ENCODE results near the gene AKAP6. TPM values are rescaled to one million over a fixed set of nuclear protein-coding genes. Genes with fewer than 3 reads are reported as not detected.

Gene AKAP6
- total RNA-seq, 1 experiment from 2014 or later, result 0.96 TPM

DNA sequence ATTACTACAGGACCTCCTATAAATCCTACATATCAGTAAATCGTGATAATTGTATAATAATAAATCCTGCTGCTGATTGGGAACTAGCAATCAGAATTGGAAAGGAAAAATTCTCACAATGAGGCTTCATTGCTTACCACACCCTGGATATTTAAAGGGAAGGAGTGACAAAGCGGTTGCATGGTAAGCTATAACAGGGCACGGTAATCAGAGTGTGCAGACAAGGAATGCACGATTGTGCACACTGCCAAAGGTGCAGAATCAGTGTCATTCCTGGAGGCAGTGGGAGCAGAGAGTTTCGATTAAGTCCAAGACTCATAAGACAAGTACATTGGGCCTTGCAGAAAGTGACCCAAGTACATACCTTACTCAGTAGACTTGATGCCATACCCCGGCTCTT, 332.1 kb downstream of the AKAP6 start:
- no peak for DNase-seq (ENCODE audit: low read depth)

DNA sequence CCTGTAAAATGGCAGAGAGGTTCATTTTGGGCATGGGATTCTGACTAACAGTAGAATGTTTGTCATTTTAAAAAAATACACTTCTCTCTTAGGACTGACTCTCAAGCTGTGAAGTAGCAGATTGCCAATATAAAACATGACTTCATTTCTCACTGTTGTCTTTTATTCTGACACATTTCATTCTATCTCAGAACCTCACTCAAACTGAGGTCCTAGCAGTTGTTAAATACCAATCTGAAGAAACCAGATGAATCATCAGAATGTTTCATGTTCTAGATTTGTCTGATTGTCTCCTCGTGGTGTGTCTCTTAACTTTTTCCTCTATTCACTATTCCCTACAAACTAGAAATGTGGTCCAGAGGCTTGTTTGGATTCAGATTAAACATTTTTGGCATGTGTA, 333.1 kb downstream of the AKAP6 start:
- peak; percentile 39 for DNase-seq (ENCODE audit: low read depth)

DNA sequence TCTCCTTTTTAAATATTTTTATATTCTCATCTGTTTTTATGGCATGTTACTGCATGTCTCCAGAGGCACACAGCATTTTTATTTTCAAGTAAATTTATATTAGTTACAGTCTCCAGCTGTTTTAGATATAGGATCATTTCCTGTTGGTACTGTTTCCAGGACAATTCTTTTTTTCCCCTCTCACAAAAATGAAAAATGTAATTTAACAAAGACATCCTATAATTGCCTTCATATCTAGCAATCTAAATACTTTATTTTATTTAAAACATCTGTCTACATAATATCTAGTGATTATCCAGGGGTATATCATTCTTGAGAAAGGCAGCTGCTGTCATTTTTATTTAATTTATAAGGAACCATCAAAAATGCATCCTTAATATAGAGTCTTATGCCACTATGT, 337.2 kb downstream of the AKAP6 start:
- DNase-seq (ENCODE audit: low read depth), result no peak

DNA sequence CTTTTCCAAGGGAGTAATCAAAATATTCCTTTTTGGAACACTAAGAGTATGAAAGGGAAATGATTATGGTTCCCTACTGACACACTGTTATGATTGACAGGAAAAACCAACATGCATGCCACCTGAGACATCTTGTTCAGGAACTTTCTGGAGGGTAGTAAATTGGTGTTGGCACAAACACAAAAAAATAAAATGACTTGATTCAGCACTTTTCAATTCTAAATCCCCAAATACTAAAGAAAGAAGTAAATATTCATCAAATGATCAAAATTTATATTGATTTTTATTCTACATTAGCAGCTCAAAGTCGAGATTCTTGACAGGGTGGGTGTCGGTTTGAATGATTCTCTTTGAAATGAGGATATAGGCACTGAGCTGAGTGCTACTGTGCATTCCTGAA, 338.2 kb downstream of the AKAP6 start:
- DNase-seq (ENCODE audit: low read depth), result no peak

DNA sequence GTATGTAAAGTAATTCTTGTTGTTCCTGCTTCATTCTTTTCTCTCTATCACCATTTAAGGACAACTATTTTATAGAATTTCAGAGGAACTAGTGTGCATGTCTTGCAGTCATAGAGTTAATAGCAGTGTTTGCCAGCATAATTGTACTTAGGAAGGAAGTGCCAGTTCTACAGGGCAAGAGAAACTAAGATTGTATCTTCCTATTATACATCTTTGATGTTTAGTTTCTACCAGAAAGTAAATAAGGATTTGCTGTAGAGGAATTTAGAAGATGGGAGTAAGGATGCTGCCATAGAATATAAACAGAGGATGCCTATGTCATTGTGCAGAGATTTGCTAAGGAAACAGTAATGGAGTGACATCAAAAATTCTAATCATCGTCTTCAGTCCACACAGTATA, 338.7 kb downstream of the AKAP6 start:
- no peak for DNase-seq (ENCODE audit: low read depth)

DNA sequence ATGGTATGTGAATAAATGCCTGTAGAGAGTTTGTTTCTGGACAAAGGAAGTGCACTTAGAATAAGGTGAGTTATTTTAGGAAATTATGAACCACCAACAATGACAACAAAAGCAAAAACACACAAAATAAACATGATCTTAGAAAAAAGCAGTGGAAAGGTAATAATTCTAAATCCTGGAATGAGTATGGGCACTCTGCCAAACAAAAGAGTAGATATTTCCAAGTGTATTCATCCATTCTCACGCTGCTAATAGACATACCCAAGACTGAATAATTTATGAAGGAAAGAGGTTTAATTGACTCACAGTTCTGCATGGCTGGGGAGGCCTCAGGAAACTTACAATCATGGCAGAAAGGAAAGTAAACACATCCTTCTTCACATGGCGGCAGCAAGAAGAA, 340.3 kb downstream of the AKAP6 start:
- no peak for DNase-seq (ENCODE audit: low read depth)

DNA sequence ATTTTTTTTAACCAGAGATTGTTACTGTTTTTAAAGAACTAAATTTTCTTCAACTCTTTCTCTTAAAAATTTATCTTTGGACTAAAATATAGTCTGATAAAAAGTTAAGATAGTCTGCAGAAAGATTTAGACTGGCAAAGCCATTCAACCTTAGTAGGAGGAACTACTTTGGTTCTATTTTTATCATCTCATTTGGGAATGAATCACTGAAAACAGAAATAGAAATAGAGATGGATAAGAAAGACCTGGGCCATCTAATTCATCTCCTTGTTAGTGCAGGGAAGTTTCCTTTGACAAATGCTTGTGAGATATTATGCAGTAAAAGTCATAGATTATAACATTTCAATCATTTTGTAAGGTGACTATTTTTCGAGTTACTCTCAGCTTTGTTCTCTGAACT, 346.3 kb downstream of the AKAP6 start:
- DNase-seq (ENCODE audit: low read depth), result no peak

DNA sequence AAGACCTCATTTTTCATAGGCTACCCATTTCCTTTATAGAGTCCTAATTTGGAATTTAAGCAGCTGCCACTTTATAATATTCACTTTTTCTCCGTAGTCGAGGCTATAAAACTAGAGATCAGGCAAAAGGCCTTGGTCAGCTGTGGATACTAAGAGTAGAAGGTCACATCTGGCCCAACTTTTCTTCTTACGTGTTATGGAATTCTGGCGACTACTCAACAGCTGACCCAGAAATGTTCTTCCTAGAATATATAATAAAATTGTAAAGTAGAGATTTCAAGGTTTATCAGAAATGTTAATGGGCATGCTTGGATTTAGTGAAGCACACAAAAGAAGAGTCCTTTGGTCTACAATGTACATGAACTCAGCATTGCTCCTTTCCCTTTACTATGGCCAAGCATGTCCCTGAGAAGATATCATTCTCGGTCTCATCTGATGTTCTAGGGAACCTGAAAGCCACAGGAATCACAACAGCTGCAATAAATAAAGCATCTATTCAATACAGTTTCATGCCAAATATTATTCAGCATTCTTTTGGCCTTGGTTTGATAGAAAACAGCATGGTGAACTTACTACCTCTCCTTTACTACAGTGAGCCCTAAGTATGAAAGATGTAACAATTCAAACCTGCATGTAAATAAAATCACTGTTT, 348.2 kb downstream of the AKAP6 start:
- no peak for DNase-seq (ENCODE audit: low read depth)

DNA sequence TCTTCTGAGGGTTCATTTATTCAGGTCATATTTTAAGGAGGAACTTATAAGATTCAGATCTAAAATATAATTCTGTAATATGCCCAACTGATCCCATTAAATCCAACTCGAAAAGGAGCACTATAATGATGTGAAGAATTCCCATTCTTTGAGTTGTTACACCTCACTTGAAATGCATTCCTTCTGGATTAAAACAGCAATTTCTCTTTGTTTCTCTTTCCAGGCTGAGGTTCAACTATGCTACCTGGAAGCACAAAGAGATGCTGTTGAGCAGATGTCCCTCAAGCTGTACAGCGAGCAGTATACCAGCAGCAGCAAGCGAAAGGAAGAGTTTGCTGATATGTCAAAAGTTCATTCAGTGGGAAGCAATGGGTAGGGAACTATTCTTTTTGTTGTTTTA, 349.0 kb downstream of the AKAP6 start:
- no peak for DNase-seq (ENCODE audit: low read depth)

DNA sequence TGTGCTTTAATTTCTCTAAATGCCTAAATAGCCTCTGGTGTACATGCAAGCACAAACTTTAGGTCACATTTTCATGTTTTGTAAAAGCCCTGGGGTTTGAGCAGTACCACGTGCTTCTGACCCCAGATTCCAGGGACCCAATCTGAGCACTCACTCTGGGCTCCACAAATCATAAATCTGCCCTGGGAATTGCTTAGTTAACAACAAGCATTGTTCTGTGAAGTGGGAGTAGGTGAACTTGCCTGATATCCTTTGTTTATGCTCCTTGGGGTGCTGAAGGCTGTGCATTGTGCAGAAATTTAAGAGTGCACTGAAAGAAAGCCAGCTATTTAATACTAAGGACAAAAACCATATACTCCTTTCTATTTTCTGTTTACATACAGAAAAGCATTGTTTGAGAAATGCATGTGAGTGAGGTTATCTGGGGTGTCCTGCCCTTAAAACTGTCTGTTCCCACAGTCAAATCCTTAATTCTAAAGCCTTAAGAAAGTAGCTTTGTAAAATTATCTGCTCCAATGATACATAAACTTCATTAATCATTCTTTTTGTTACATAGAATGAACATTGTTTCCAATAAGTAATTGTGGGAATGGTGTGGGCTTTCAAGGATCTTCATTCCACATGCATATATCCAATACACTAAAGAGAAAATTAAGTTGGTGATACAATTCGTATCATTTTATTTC, 351.0 kb downstream of the AKAP6 start:
- DNase-seq (ENCODE audit: low read depth), result no peak

DNA sequence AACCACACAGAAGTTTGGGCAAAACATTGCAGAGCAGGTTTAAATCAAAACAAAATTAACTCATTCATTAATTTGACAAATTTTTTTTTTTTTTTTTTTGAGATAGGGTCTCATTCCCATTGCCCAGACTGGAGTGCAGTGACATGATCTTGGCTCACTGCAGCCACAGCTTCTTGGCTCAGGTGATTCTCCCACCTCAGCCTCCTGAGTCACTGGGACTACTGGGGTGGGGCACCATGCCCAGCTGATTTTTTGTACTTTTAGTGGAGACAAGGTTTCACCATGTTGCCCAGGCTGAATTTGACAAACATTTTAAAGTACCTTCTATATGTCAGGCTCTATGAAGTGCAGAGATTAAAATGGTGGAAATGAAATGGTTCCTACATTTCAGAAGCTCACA, 352.5 kb downstream of the AKAP6 start:
- DNase-seq (ENCODE audit: low read depth), result no peak

DNA sequence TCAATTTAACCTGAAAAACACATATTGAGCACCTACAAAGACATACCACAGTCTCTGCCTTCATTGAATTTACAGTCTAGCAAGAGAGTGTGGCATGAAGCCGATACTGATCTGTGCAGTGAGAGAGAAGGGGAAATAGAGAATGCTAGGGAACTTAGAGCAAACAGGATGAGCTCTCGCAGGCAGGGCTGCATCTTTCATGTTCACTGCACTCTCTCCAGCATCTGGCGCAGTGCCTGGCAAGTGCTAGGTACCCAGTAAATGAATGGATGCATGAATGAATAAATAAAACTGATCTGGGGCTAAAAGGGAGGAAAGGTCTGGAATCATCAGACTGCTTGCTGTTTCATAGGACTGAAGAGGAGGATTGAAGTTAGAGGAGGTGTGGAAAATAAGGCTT, 353.1 kb downstream of the AKAP6 start:
- no peak for DNase-seq (ENCODE audit: low read depth)

DNA sequence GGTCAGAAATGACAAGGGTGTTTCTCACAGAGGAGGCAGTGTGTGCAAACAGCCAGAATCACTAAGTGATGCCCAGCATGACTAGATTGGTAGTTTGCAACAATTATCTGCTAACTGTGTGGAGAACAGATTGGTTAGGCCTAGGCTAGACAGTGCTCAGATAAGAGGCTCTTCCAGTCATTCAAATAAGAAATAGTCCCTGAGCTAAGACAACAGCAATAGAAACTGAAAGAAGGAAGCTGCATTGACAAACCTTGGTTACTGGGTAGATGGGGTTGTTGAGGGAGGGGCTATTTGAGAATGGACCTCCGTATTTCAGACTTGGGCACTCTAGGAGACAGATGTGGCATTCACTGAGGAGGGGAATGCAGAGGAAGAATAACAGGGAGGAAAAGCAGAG, 354.6 kb downstream of the AKAP6 start:
- no peak for DNase-seq (ENCODE audit: low read depth)

DNA sequence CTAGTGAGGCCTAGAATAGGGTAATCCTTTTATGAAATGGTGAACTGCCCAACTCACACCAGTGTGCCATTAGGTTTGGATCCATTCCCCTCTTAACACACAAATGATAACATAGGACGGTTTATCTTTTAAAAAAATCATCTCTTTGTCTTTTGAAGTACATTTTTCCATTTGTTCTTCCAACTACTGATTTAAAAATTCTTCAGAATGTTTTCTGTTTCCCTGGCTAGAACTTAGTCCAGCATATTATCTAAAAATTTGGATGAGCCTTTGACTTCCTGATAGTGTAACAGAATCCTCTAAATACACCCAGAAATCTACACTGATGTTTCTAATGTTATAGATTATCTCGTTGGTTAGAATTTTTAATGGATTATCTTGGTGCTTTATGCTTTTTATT, 359.8 kb downstream of the AKAP6 start:
- no peak for DNase-seq (ENCODE audit: low read depth)

DNA sequence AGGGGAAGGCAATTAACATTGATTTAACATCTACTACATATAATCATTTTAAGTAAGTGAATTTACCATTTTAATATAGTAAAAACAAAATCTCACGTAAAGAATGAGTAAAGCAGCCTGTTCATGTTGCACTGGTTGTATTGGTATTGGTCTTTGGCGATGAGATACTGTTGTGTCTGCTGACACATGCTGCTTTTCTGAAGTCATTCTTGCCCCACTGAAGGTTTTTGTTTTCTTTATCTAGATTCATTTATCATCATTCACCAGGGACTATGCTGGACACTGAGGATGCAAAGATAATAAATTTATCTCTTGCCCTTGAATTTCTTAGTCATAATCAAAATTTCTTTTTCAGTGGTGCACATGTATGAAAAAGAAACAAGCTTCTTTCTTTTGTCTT, 363.3 kb downstream of the AKAP6 start:
- no peak for DNase-seq (ENCODE audit: low read depth)

DNA sequence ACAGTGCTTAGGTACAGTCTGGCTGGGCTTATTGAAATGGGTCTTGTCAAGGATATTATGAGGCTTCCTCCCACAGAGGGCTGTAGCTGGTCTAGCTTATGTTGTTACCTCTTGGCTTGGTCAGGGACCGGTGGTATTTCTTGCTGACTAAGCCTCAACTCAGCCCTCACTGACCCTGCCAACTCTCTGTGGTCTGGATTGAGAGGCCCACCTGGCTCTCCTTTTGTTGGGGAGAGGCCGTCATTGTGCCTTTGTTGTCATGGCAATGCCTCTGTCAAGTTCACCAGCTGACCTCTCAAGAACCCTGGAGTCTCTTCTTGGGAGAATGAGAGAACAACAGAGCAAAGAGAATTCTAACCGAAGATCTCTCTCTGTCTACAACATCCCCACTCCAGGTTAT, 364.0 kb downstream of the AKAP6 start:
- DNase-seq (ENCODE audit: low read depth), result peak; percentile 93

DNA sequence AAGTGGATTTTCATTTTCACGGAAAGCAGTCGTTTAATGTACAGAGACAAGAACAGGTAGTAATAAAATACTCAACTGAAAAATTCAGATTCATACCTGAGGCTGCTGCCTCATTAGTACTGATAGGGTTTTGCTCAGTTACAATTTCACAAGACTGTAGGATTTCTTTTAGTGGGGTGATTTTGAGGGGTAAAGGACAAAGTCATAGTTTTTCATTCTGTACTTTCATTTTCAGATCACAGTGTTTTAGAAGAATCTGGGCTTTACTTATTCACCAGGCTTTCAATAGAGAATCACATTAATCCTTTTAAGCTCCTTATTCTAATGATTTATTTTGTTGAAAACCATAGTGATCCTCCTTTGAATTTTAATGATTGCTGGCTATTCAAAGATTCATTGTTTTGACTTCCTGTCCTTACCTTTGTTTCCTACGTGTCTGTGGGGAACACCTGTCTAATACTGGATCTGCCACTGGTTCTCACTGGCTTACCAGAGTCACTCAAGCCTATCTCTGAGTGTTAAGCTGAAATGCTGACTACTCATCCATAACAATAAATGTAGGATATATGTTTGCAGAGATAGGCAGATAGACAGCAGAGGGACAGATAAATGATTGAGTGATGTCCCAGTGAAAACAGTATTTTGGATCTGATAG, 365.8 kb downstream of the AKAP6 start:
- no peak for DNase-seq (ENCODE audit: low read depth)

DNA sequence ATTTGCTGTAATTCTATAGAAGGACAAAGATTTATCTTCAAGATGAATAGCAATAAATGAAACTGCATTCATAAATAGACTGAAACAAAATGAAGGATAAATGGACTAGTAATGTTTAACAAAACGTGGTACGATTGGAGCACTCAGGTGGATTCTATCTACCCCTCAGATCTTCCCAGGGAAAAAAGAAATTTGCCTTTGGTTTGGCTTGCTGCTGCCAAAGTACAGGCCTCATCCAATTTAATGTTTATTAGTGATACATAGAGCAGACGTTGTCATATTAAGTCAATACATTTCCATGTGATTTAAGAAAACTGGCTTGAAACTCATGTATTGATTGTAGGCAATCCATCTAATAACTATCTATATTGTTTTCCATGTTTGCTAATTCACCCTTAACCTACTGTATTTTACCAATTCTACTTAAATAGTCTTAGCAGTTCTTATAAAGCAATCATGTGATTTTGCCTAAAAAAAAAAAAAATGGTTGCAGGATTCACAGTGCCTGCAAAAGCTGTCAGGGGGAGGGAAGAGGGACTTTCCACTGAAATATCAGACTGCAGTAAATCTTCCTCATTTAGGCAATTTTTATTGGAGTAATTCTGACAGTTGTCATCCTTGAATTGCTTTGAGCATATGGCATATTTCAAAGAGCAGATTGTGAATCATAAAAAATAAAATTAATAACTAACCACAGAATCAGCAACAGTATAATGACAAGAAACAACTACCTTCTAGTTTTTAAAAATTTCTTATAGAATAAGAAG, 367.4 kb downstream of the AKAP6 start:
- DNase-seq (ENCODE audit: low read depth), result no peak

DNA sequence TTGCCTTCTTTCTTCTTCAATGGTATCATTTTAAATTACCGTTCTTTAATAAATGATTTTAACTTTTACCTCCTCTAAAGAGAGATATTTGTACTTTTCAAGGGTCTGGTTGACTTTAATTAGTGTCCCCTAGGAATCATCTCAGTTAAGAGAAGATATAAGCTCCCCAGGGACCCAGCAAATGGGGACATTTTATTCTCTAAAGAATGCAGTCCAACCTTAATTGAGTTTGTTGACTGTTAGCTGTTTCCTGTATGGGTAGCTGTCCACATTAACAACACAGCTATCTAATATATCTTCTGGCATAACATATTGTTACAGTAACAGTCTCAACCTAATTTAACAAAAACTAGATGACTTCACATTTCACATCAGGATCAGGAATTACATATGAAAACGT, 368.0 kb downstream of the AKAP6 start:
- no peak for DNase-seq (ENCODE audit: low read depth)

DNA sequence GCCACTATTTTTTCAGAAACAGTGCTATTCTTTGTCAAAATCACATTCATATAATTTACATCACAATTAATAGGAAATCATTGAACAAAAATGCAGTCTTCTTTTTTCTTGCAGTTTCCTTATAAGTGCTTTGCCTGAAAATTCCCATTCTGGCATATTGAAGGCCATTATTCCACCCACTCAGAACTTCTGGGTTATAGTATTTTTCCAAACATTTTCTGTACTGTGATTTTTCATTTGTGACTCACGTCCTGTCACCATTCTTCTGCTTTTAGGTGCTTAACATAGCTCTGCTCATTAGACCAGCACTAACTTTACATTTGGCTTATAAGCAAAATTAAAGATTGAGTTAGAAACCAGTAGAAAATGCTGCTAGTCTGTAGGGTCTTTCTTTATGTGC, 368.6 kb downstream of the AKAP6 start:
- peak; percentile 70 for DNase-seq (ENCODE audit: low read depth)

DNA sequence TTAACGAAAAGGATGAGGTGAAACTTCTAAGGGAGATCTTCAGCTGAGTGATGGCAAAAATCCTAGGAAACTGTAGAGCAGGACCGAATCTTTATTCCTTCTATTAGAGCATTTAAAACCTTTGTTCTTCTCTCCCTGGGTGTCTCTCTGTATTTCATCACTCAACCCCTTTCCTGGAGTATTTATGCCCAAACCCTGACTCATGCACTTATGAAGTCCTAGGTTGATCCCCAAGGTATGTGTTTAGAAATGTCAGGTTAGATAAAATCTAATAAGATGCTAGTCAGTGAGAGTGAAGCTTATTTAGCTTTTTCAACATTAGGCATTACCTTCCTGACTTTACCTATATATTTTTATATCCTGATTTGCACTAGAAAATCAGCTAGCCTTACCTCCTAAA, 369.7 kb downstream of the AKAP6 start:
- peak; percentile 30 for DNase-seq (ENCODE audit: low read depth)

DNA sequence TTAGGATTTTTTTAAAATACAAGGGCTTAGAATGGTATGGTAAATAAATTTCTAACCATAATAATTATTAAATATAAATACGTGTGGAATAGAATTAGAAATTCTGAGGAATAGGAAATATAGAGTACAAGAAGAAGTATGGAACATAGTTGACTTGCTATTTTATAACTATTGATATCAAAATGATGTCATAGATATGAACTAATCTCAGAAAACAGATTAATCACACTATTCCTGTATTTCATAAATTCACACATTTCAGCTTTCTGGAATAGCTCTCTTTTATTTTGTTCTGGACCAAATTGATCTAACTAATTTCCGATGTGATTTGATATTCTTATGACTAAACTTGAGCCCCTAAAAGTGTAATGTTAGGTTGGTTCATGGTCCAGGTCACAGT, 372.4 kb downstream of the AKAP6 start:
- no peak for DNase-seq (ENCODE audit: low read depth)
